ENCODE measurements around the gene VSIR.
A peak's percentile ranks its signal among the peaks of the same experiment; 100 is the strongest.

VSIR gene

DNA sequence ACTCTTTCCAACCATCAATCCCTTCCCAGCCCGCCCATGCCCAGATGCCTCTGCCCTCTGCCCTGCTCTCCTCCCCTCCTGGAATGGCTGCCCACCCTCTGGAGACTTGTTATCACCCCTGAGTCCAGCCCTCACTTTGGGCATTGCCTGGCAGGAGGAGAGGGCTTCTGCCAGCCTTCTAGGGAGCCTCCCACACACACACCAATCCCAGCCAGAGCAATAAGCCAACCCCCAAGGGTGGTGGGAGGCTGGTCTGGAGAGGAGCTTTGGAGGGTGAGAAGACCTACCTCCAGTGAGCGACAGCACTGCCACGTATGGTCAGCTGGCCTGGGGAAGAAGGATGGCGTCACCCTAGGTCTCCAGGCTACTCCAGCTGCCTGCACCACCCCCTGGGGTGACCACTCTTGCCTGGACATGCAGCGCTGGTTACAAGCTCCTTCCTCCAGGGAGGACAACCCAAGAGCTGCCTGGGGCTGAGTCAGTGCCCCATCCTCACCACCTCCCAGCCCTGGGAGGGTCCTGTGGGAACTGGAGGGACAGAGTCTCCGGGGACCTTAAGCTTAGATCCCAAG is 62.2 kb downstream of the VSIR start:
- no peak for DNase-seq

GRCh38 chr10:71710519-71710918 is 62.8 kb downstream of the VSIR start:
- no peak for DNase-seq

GRCh38 chr10:71708897-71709882 is 64.1 kb downstream of the VSIR start:
- no peak for DNase-seq

GRCh38 chr10:71708301-71708703 is 65.0 kb downstream of the VSIR start:
- DNase-seq = peak; percentile 10

DNA sequence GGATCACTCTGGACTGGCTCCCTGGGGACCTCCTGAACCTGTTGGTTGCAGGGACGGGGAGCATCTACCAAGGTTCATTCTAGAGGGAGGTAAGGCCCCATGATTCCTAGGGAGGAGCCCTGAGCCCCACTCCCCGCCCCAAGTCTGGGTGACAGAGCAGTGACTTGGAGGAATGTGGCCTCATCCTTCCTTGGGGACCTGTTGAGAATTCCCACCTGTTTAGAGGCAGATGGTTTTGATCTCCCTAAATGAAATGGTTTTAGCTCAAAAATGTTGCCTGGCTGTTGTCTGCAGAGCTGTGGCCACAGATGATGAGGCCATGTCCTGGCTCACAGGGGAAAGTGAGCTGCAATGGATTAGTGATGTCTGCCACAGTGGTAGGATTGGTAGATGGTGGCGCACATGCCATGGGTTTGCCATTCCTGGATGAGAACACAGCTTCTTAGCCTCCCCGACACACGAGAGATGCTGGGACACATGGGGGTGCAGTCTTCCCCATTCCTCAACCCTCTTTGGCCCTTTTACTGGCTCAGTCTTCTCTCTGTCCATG is 66.0 kb downstream of the VSIR start:
- no peak for DNase-seq

DNA sequence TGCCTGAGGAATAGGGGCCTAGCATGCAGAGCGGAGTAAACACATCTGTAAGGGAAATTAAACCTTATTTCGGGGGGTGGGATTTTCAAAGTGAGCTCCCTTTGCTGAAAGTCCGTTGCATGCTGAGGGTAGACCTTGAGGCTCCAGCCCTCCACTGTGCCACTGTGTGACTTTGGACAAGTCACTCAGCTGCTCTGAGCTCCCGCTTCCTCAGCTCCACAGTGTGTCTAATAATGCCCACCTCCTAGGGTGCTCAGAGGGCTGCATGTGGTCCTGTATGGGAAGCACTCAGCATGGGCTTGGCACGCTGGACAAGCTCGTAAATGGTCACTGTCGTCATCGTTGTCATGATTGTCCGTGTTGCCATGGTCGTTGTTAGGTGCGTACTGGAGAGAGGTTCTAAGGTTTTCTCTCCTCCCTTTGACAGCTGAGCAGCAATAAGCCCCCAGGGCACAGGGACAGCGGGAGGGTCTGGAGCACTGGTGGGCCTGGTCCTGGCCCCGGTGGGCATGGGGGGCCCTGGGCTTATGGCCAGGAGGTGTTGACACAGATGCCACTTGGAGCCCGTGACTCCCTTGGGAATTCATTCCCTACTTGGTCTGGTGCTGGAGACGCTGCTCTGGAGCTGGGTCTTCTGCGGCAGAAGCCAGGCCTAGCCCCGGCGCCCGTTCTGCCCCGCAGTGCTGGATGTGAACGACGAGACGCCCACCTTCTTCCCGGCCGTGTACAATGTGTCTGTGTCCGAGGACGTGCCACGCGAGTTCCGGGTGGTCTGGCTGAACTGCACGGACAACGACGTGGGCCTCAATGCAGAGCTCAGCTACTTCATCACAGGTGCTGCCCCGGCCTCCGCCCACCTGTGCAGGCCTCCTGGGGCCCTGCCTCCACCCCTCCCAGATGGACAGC is 66.9 kb downstream of the VSIR start:
- no peak for DNase-seq

DNA sequence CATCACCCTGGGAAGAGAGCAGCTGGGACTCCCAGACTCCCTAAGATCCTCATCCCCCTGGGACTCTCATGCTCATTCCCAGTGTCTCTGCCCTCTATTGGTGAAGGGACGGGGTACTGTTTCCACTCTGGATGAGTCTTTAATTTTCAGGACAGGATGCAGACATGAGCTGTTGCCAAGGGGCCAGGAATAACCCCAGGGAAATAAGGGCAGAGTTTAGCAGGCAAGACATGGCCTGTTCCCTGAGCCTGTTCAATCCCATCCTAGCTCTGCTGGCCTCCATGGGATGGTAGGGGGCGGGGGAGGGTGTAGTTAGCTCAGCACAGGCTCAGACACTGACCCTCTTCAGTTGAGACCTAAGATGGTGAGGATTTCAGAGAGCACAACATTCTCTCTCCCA is 67.7 kb downstream of the VSIR start:
- DNase-seq = no peak

- no peak for DNase-seq
Measured at GRCh38 chr10:71704816-71705215, 68.5 kb downstream of the VSIR start.

DNA sequence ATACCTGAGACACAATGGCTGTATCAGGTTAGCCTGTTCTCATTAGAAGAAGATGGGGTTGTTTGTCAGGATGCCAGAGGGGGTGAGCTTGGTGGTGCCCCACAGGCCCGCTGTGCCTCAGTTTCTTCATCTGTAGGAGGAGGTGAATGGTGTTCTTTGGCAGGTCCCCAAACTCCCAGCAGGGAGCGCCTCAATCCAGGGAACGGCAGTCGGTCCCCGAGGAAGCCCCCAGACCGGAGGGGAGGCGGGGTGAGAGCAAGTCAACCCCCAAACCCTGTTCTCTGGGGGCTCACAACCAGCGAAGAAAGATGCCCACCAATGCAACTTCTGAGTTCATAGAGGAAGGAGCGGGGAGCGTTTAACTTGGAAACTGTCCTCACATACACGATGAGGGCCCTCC is 69.7 kb downstream of the VSIR start:
- no peak for DNase-seq

GRCh38 chr10:71701496-71702132 is 71.7 kb downstream of the VSIR start:
- DNase-seq = no peak

- DNase-seq = no peak
Measured at GRCh38 chr10:71700731-71701368, 72.5 kb downstream of the VSIR start.

DNA sequence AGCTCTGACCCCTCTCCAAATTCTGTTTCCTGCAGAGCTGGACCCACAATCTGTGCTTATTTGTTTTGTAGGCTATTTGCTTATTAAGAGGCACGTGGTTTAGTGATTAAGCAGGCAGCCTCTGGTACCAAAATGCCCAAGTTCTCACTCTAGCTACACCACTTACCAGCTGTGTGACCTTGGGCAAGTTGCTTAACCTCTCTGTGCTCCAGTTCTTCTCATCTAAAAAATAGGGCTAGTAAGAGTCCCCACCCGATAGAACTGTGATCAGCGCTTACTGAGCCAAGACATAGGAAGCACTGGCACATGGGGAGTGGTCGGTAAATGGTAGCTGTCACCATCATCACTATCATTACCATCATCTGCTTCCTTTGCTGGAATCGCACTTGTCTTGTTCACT is 74.6 kb downstream of the VSIR start:
- DNase-seq = no peak

DNA sequence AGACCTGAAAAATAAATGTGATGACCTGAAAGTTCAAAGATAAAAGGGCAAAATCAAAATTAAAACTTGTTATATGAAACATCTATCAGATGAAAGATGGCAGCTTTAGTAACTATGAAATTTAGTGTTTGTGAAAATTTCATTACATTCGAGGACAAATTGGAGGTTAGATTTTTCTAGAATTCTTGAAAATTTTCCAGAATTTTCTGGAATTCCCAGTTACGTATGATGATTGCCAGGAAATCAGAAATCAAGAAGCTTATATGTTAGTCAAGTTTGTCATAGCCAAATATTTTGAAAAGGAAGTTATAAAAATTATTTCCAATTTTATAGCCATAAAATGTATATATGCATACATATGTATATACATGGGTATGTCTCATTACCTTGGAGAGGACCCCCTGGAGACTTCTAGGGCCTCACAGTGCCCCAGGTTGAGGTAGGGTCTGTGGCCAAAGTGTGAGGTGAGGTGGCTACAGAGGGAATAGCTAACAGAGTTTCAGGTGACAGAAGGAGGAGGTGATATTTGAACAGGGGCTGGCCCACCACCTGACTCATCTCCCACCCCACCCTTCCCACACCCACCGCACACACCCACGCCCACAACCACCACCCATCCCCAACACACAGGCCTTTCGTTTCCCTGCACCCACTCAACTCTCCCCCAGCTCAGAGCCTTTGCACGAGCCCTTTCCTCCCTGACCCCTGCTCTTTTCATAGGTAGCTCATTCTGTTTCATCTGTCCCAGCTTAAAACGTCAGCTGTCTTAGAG is 75.2 kb downstream of the VSIR start:
- DNase-seq = no peak
